ENCODE measurements around the gene ADGRG6. TPM values are rescaled to one million over a fixed set of nuclear protein-coding genes. Genes with fewer than 3 reads are reported as not detected.

ADGRG6 gene
- total and polyA plus RNA-seq, 2 donors (not counting 1 experiment from before 2014, with no cell fraction given), result 49.9 to 67.2 TPM

- DNase-seq (ENCODE audit: low read depth in 2 of 2), result no peak
- H3K4me2 ChIP-seq (ENCODE audit: extremely low read depth, insufficient read depth, low read length), result no peak overlapping the region
- no peak overlapping the region for H3K27ac ChIP-seq (ENCODE audit: insufficient read depth, low read length)
- H4K20me1 ChIP-seq (ENCODE audit: control insufficient read depth, extremely low read depth, insufficient read depth, low read length), result no peaks in the 10 kb centered on the region
- no peak overlapping the region for H3K4me3 ChIP-seq (replicated peaks in 1 of 4; ENCODE audit: control extremely low read depth in 1 of 4, insufficient read depth in 1 of 4, low read depth in 3 of 4, low read length in 4 of 4)
- no peaks in the 10 kb centered on the region for H3K4me1 ChIP-seq (ENCODE audit: control insufficient read depth, extremely low read depth, insufficient read depth, low read length)
- TF ChIP-seq EZH2 (IDR thresholded peaks at IDR 0.05; ENCODE audit: low read length, missing control alignments), result no peak
- TF ChIP-seq, protein P1, sequence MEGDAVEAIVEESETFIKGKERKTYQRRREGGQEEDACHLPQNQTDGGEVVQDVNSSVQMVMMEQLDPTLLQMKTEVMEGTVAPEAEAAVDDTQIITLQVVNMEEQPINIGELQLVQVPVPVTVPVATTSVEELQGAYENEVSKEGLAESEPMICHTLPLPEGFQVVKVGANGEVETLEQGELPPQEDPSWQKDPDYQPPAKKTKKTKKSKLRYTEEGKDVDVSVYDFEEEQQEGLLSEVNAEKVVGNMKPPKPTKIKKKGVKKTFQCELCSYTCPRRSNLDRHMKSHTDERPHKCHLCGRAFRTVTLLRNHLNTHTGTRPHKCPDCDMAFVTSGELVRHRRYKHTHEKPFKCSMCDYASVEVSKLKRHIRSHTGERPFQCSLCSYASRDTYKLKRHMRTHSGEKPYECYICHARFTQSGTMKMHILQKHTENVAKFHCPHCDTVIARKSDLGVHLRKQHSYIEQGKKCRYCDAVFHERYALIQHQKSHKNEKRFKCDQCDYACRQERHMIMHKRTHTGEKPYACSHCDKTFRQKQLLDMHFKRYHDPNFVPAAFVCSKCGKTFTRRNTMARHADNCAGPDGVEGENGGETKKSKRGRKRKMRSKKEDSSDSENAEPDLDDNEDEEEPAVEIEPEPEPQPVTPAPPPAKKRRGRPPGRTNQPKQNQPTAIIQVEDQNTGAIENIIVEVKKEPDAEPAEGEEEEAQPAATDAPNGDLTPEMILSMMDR (conservative IDR thresholded peaks at IDR 0.05 in 1 of 2, IDR thresholded peaks at IDR 0.05 in 1 of 2; ENCODE audit: low read depth in 1 of 2, low read length in 2 of 2), result no peak
- H3K36me3 ChIP-seq (ENCODE audit: control insufficient read depth, insufficient read depth, low read length), result no peaks in the 10 kb centered on the region
- H3K27me3 ChIP-seq (ENCODE audit: control insufficient read depth, insufficient read depth, low read length), result no peaks in the 10 kb centered on the region
- no peaks in the 10 kb centered on the region for H3K79me2 ChIP-seq (ENCODE audit: control insufficient read depth, insufficient read depth, low read length)
- no peak overlapping the region for H2AFZ ChIP-seq (ENCODE audit: low read length)
- no peaks in the 10 kb centered on the region for H3K9me3 ChIP-seq (ENCODE audit: control insufficient read depth, insufficient read depth, low read depth, low read length)
- no peak overlapping the region for H3K9ac ChIP-seq (ENCODE audit: insufficient read depth, low read length)
Measured at GRCh38 chr6:142290851-142291250, 11.0 kb upstream of the ADGRG6 start.

GRCh38 chr6:142291512-142291911 lies 10.3 kb upstream of the ADGRG6 start:
- H2AFZ ChIP-seq (ENCODE audit: low read length), result no peak overlapping the region
- no peak overlapping the region for H3K4me2 ChIP-seq (ENCODE audit: extremely low read depth, insufficient read depth, low read length)
- H3K36me3 ChIP-seq (ENCODE audit: control insufficient read depth, insufficient read depth, low read length), result no peaks in the 10 kb centered on the region
- no peaks in the 10 kb centered on the region for H3K79me2 ChIP-seq (ENCODE audit: control insufficient read depth, insufficient read depth, low read length)
- H3K9ac ChIP-seq (ENCODE audit: insufficient read depth, low read length), result no peak overlapping the region
- no peak overlapping the region for H3K4me3 ChIP-seq (replicated peaks in 1 of 4; ENCODE audit: control extremely low read depth in 1 of 4, insufficient read depth in 1 of 4, low read depth in 3 of 4, low read length in 4 of 4)
- no peaks in the 10 kb centered on the region for H3K4me1 ChIP-seq (ENCODE audit: control insufficient read depth, extremely low read depth, insufficient read depth, low read length)
- H3K27ac ChIP-seq (ENCODE audit: insufficient read depth, low read length), result no peak overlapping the region
- no peak for TF ChIP-seq EZH2 (IDR thresholded peaks at IDR 0.05; ENCODE audit: low read length, missing control alignments)
- TF ChIP-seq, protein P1 (conservative IDR thresholded peaks at IDR 0.05 in 1 of 2, IDR thresholded peaks at IDR 0.05 in 1 of 2; ENCODE audit: low read depth in 1 of 2, low read length in 2 of 2), result no peak
- no peaks in the 10 kb centered on the region for H3K9me3 ChIP-seq (ENCODE audit: control insufficient read depth, insufficient read depth, low read depth, low read length)
- H3K27me3 ChIP-seq (ENCODE audit: control insufficient read depth, insufficient read depth, low read length), result no peaks in the 10 kb centered on the region
- H4K20me1 ChIP-seq (ENCODE audit: control insufficient read depth, extremely low read depth, insufficient read depth, low read length), result no peaks in the 10 kb centered on the region
- DNase-seq (ENCODE audit: low read depth in 2 of 2), result no peak

- DNase-seq (ENCODE audit: low read depth in 2 of 2), result no peak
- Histone ChIP-seq H3K9ac (ENCODE audit: insufficient read depth, low read length) (no peak overlapping the region), H3K27me3 (ENCODE audit: control insufficient read depth, insufficient read depth, low read length) (no peaks in the 10 kb centered on the region), H3K9me3 (ENCODE audit: control insufficient read depth, insufficient read depth, low read depth, low read length) (no peaks in the 10 kb centered on the region), H3K4me2 (ENCODE audit: extremely low read depth, insufficient read depth, low read length) (no peak overlapping the region), H3K4me1 (ENCODE audit: control insufficient read depth, extremely low read depth, insufficient read depth, low read length) (no peaks in the 10 kb centered on the region), H3K79me2 (ENCODE audit: control insufficient read depth, insufficient read depth, low read length) (no peaks in the 10 kb centered on the region), H3K27ac (ENCODE audit: insufficient read depth, low read length) (no peak overlapping the region), H4K20me1 (ENCODE audit: control insufficient read depth, extremely low read depth, insufficient read depth, low read length) (no peaks in the 10 kb centered on the region), H2AFZ (ENCODE audit: low read length) (no peak overlapping the region), H3K36me3 (ENCODE audit: control insufficient read depth, insufficient read depth, low read length) (no peaks in the 10 kb centered on the region), H3K4me3 (replicated peaks in 1 of 4; ENCODE audit: control extremely low read depth in 1 of 4, insufficient read depth in 1 of 4, low read depth in 3 of 4, low read length in 4 of 4) (no peak overlapping the region)
- TF ChIP-seq EZH2 (IDR thresholded peaks at IDR 0.05; ENCODE audit: low read length, missing control alignments), result no peak
- TF ChIP-seq, protein P1 (conservative IDR thresholded peaks at IDR 0.05 in 1 of 2, IDR thresholded peaks at IDR 0.05 in 1 of 2; ENCODE audit: low read depth in 1 of 2, low read length in 2 of 2), result no peak
Measured at GRCh38 chr6:142292166-142292924, 9.5 kb upstream of the ADGRG6 start.
